ENCODE results near the gene CEBPA. TPM values are rescaled to one million over a fixed set of nuclear protein-coding genes. Genes with fewer than 3 reads are reported as not detected.
A peak's percentile ranks its signal among the peaks of the same experiment; 100 is the strongest.

The CEBPA gene
- total RNA-seq, 2 donors from 2014 or later: 25.2 to 58.7 TPM

GRCh38 chr19:33301144-33301899, 1.0 kb downstream of the CEBPA start:
- no peaks in the 10 kb centered on the region for H3K9me3 ChIP-seq
- H3K4me1 ChIP-seq (replicated peaks): peaks cover 20% of the 10 kb centered on the region
- H3K27me3 ChIP-seq (replicated peaks; ENCODE audit: insufficient read depth): no peaks in the 10 kb centered on the region
- 1% methylated on average over 42 of the region's 91 CpGs for WGBS
- peak overlapping the region; percentile 74 to 81 for H3K4me3 ChIP-seq
- TF ChIP-seq CTCF (IDR thresholded peaks at IDR 0.05): no peak
- TF ChIP-seq POLR2AphosphoS5 (IDR thresholded peaks at IDR 0.05): no peak
- peak; percentile 6 for TF ChIP-seq POLR2A (IDR thresholded peaks at IDR 0.05)
- H3K27ac ChIP-seq: peak overlapping the region; percentile 70 to 73
- H3K36me3 ChIP-seq: no peaks in the 10 kb centered on the region
- intact Hi-C loops (cut with DNase I): loop anchor here (5.0 kb wide), 3 partner anchors 59 to 86 kb away; partner anchors contain the start of gene CEBPG
- DNase-seq (ENCODE audit: low spot score): peak; percentile 27

- peak; percentile 17 for DNase-seq (ENCODE audit: low spot score)
- Histone ChIP-seq H3K27me3 (replicated peaks; ENCODE audit: insufficient read depth) (no peaks in the 10 kb centered on the region), H3K4me1 (replicated peaks) (peaks cover 20% of the 10 kb centered on the region), H3K27ac (peak overlapping the region; percentile 70 to 73), H3K9me3 (no peaks in the 10 kb centered on the region), H3K36me3 (no peaks in the 10 kb centered on the region), H3K4me3 (peak overlapping the region; percentile 74 to 81)
- no peak for TF ChIP-seq CTCF (IDR thresholded peaks at IDR 0.05)
- no peak for TF ChIP-seq POLR2A (IDR thresholded peaks at IDR 0.05)
- TF ChIP-seq POLR2AphosphoS5 (IDR thresholded peaks at IDR 0.05): no peak
- WGBS: 5% methylated on average over 7 of the region's 7 CpGs
- intact Hi-C loops (cut with DNase I): loop anchor here (5.0 kb wide), 3 partner anchors 59 to 86 kb away; partner anchors contain the start of gene CEBPG
Measured at GRCh38 chr19:33300894-33301143, 1.5 kb downstream of the CEBPA start.

GRCh38 chr19:33300009-33300893, 2.1 kb downstream of the CEBPA start:
- intact Hi-C loops (cut with DNase I): loop anchor here (5.0 kb wide), 3 partner anchors 58 to 87 kb away; partner anchors contain the start of gene CEBPG
- no peaks in the 10 kb centered on the region for H3K27me3 ChIP-seq (replicated peaks; ENCODE audit: insufficient read depth)
- H3K4me3 ChIP-seq: peak overlapping the region; percentile 74 to 81
- H3K36me3 ChIP-seq: no peaks in the 10 kb centered on the region
- WGBS: 26% methylated on average over 25 of the region's 25 CpGs
- peak; percentile 42 for DNase-seq (ENCODE audit: low spot score)
- TF ChIP-seq POLR2A (IDR thresholded peaks at IDR 0.05) (peak; percentile 37), CTCF (IDR thresholded peaks at IDR 0.05) (no peak), POLR2AphosphoS5 (IDR thresholded peaks at IDR 0.05) (no peak)
- H3K4me1 ChIP-seq (replicated peaks): peaks cover 20% of the 10 kb centered on the region
- H3K9me3 ChIP-seq: no peaks in the 10 kb centered on the region
- H3K27ac ChIP-seq: peak overlapping the region; percentile 70 to 73

GRCh38 chr19:33299051-33299688, 3.2 kb downstream of the CEBPA start:
- H3K27ac ChIP-seq: peak overlapping the region; percentile 70 to 73
- DNase-seq (ENCODE audit: low spot score): no peak
- peak overlapping the region in 1 of 2 donors; percentile 81 for H3K4me3 ChIP-seq
- no peaks in the 10 kb centered on the region for H3K36me3 ChIP-seq
- intact Hi-C loops (cut with DNase I): no loop called here
- no peaks in the 10 kb centered on the region for H3K9me3 ChIP-seq
- TF ChIP-seq POLR2AphosphoS5 (IDR thresholded peaks at IDR 0.05): no peak
- no peak for TF ChIP-seq CTCF (IDR thresholded peaks at IDR 0.05)
- no peak for TF ChIP-seq POLR2A (IDR thresholded peaks at IDR 0.05)
- peaks cover 17% of the 10 kb centered on the region for H3K4me1 ChIP-seq (replicated peaks)
- H3K27me3 ChIP-seq (replicated peaks; ENCODE audit: insufficient read depth): no peaks in the 10 kb centered on the region
- 48% methylated on average over 8 of the region's 8 CpGs for WGBS

Data from prostate gland (tissue), 2 donors.